Left ventricle myocardium inferior (tissue), 1 donor: ENCODE measurements around the gene ST7. TPM values are rescaled to one million over a fixed set of nuclear protein-coding genes. Genes with fewer than 3 reads are reported as not detected.

Experiments
- DNase-seq: peaks from one replicate; pipeline ENCODE4 v3.0.0-alpha.2; 2020
- H3K27ac ChIP-seq: fragments of 200-600 bp; replicated peaks from 2 replicates; pipeline ENCODE4 v1.8.0; 2021
- H3K27me3 ChIP-seq: fragments of 200-600 bp; 2 replicates; pipeline ENCODE4 v1.8.0; 2021; ENCODE audit warnings: low read depth
- H3K36me3 ChIP-seq: fragments of 200-600 bp; 2 replicates; pipeline ENCODE4 v1.8.0; 2021
- H3K4me1 ChIP-seq: fragments of 200-600 bp; 2 replicates; pipeline ENCODE4 v1.8.0; 2021
- H3K4me3 ChIP-seq: fragments of 200-600 bp; 2 replicates; pipeline ENCODE4 v1.8.0; 2021; ENCODE audit warnings: mild to moderate bottlenecking, moderate library complexity
- H3K9me3 ChIP-seq: fragments of 200-600 bp; replicated peaks from 2 replicates; pipeline ENCODE4 v1.8.0; 2021
- CTCF ChIP-seq: fragments of 200-600 bp; IDR thresholded peaks from 2 replicates; pipeline ENCODE4 v1.8.0; 2021; ENCODE audit warnings: antibody characterized with exemption, mild to moderate bottlenecking, borderline replicate concordance
- intact Hi-C: fragments of 100-400 bp; cut with micrococcal nuclease; formaldehyde crosslinking; loops from one replicate; pipeline ENCODE4 v1.11.0; 2022
- total RNA-seq: library from RNA; stranded (reverse); fragmentation: NEBNext Ultra II Directional; extraction: Animal tissue kit (Norgen Biotek cat#: 25700); gene quantifications from one replicate; pipeline ENCODE4 v1.2.1, GENCODE V29; 2021
- donor health status: DM: no; HTN: yes; CAD: no; lungs with severe emphysema.

The ST7 gene
- total RNA-seq, 1 donor from 2014 or later: 28.5 TPM

- Histone ChIP-seq H3K27me3 (no peaks in the 10 kb centered on the region), H3K27ac (no peak overlapping the region), H3K9me3 (no peaks in the 10 kb centered on the region), H3K4me3 (no peak overlapping the region), H3K36me3 (peaks cover 8% of the 10 kb centered on the region), H3K4me1 (peaks cover 46% of the 10 kb centered on the region)
- intact Hi-C loops: loop anchor here (5.0 kb wide), 1 partner anchor 190 kb away; no protein-coding TSS in a partner anchor
- no peak for DNase-seq
- TF ChIP-seq CTCF: no peak
Measured at GRCh38 chr7:117122536-117122935, 169.2 kb downstream of the ST7 start.

GRCh38 chr7:117123311-117123926 is 170.1 kb downstream of the ST7 start:
- no peak for DNase-seq
- Histone ChIP-seq H3K27ac (no peak overlapping the region), H3K9me3 (no peaks in the 10 kb centered on the region), H3K27me3 (no peaks in the 10 kb centered on the region), H3K4me3 (no peak overlapping the region), H3K4me1 (peaks cover 45% of the 10 kb centered on the region), H3K36me3 (peaks cover 8% of the 10 kb centered on the region)
- TF ChIP-seq CTCF: no peak
- intact Hi-C loops: loop anchor here (5.0 kb wide), 1 partner anchor 191 kb away; no protein-coding TSS in a partner anchor

GRCh38 chr7:117124591-117125220 is 171.4 kb downstream of the ST7 start:
- Histone ChIP-seq H3K4me3 (no peak overlapping the region), H3K27ac (peak overlapping the region; percentile 58), H3K36me3 (peaks cover 8% of the 10 kb centered on the region), H3K27me3 (no peaks in the 10 kb centered on the region), H3K4me1 (peaks cover 41% of the 10 kb centered on the region), H3K9me3 (no peaks in the 10 kb centered on the region)
- intact Hi-C loops: loop anchor here (5.0 kb wide), 1 partner anchor 192 kb away; no protein-coding TSS in a partner anchor
- TF ChIP-seq CTCF: no peak
- DNase-seq: peak; percentile 58

- Histone ChIP-seq H3K4me3 (no peak overlapping the region), H3K27ac (no peak overlapping the region), H3K27me3 (no peaks in the 10 kb centered on the region), H3K36me3 (peaks cover 4% of the 10 kb centered on the region), H3K4me1 (peaks cover 43% of the 10 kb centered on the region), H3K9me3 (no peaks in the 10 kb centered on the region)
- no peak for DNase-seq
- intact Hi-C loops: no loop called here
- TF ChIP-seq CTCF: no peak
Measured at GRCh38 chr7:117126676-117127075, 173.4 kb downstream of the ST7 start.

- Histone ChIP-seq H3K4me3 (no peak overlapping the region), H3K4me1 (peaks cover 43% of the 10 kb centered on the region), H3K27me3 (no peaks in the 10 kb centered on the region), H3K36me3 (peaks cover 10% of the 10 kb centered on the region), H3K27ac (no peak overlapping the region), H3K9me3 (no peaks in the 10 kb centered on the region)
- DNase-seq: peak; percentile 21
- intact Hi-C loops: no loop called here
- peak; percentile 81 for TF ChIP-seq CTCF
Measured at GRCh38 chr7:117127585-117128168, 174.4 kb downstream of the ST7 start.
